ENCODE measurements around the gene COMMD8.

- no peak for TF ChIP-seq SUZ12 (IDR thresholded peaks at IDR 0.05; ENCODE audit: unreplicated experiment)
- TF ChIP-seq, protein P1, sequence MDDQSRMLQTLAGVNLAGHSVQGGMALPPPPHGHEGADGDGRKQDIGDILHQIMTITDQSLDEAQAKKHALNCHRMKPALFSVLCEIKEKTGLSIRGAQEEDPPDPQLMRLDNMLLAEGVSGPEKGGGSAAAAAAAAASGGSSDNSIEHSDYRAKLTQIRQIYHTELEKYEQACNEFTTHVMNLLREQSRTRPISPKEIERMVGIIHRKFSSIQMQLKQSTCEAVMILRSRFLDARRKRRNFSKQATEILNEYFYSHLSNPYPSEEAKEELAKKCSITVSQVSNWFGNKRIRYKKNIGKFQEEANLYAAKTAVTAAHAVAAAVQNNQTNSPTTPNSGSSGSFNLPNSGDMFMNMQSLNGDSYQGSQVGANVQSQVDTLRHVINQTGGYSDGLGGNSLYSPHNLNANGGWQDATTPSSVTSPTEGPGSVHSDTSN (IDR thresholded peaks at IDR 0.05; ENCODE audit: insufficient replicate concordance, low read depth, low read length), result no peak
- TF ChIP-seq EZH2 (IDR thresholded peaks at IDR 0.05; ENCODE audit: borderline replicate concordance, control insufficient read depth, low read depth, low read length), result no peak
- TF ChIP-seq CREB1 (IDR thresholded peaks at IDR 0.05; ENCODE audit: low read depth), result no peak
These were observed 30.0 kb upstream of the COMMD8 start for GRCh38 chr4:47493238-47494123.
